Lung (tissue), 12 donors: Measurements from ENCODE around the gene PBX3. TPM values are rescaled to one million over a fixed set of nuclear protein-coding genes. Genes with fewer than 3 reads are reported as not detected.

Experiments
- ATAC-seq: fragments of 200-7000 bp; cut with Tn5 transposase; one replicate; pipeline ENCODE4 v1.9.1; 2020; ENCODE audit warnings: moderate number of reproducible peaks; ENCODE audit not compliant: insufficient read depth, low FRiP score
- DNase-seq, 3 donors: peaks; one replicate each; pipeline ENCODE4 v3.0.0-alpha.2; 2013 to 2017
- H3K27ac ChIP-seq, 2 donors: one replicate each; pipeline ENCODE4 v1.5.1; 2013; ENCODE audit warnings: mild to moderate bottlenecking in 2 of 2, moderate library complexity in 2 of 2, control low read depth in 1 of 2, inconsistent platforms in 1 of 2, low read depth in 1 of 2, low read length in 1 of 2
- H3K27me3 ChIP-seq, 3 donors: one replicate each; pipeline ENCODE4 v1.5.1; 2013; ENCODE audit warnings: low read length in 2 of 3; ENCODE audit not compliant: control insufficient read depth in 3 of 3, insufficient read depth in 3 of 3
- H3K36me3 ChIP-seq, 4 donors: one replicate each; pipeline ENCODE4 v1.5.1; 2013; ENCODE audit warnings: low read length in 4 of 4, mild to moderate bottlenecking in 1 of 4, moderate library complexity in 1 of 4; ENCODE audit not compliant: control insufficient read depth in 4 of 4, insufficient read depth in 4 of 4
- H3K4me1 ChIP-seq, 5 donors: one replicate each; pipeline ENCODE4 v1.5.1; 2013; ENCODE audit warnings: low read length in 5 of 5, mild to moderate bottlenecking in 2 of 5, moderate library complexity in 1 of 5; ENCODE audit not compliant: control insufficient read depth in 5 of 5, insufficient read depth in 5 of 5
- H3K4me3 ChIP-seq: one replicate; pipeline ENCODE4 v1.5.1; 2013; ENCODE audit warnings: mild to moderate bottlenecking, control low read depth, moderate library complexity
- H3K9ac ChIP-seq, 2 donors: one replicate each; pipeline ENCODE4 v1.5.1; 2013; ENCODE audit warnings: low read length in 2 of 2, control low read depth in 1 of 2; ENCODE audit not compliant: insufficient read depth in 1 of 2
- H3K9me3 ChIP-seq, 4 donors: one replicate each; pipeline ENCODE4 v1.5.1; 2013; ENCODE audit warnings: low read length in 3 of 4, mild to moderate bottlenecking in 1 of 4, moderate library complexity in 1 of 4; ENCODE audit not compliant: control insufficient read depth in 4 of 4, insufficient read depth in 3 of 4
- WGBS, 2 donors: extraction: QIAGEN DNeasy Blood & Tissue Kit; methylation state at CpG; one replicate each; pipeline ENCODE4 v1.1.7; 2013; 5-methylcytosine and 5-hydroxymethylcytosine counted together
- polyA plus RNA-seq, 2 donors: library from polyadenylated mRNA; stranded (reverse); fragments of 200-250 nt; gene quantifications; one replicate each; pipeline ENCODE4 v1.2.1, GENCODE V29; 2013
- total RNA-seq, 2 donors: library from RNA; depleted of rRNA in 1 of 2; stranded (reverse); fragments of >200 nt in 1 of 2; gene quantifications; one replicate each; pipeline ENCODE4 v1.2.1, GENCODE V29; 2014 to 2021
- TF ChIP-seq, protein P1 (sequence below): IDR thresholded peaks from 2 replicates; pipeline ENCODE4 v1.5.1; 2012; ENCODE audit warnings: mild to moderate bottlenecking; ENCODE audit errors: control extremely low read depth, extremely low read depth
- donor health status: control.
- donor health status: control.
- donor health status: Bipolar disorder and iron deficiency.
- donor health status: healthy.
- donor health status: DM: yes; HTN: yes; CAD: no.

PBX3 gene
- total and polyA plus RNA-seq, 4 donors = 8.6 to 60.4 (median 26.4) TPM

DNA sequence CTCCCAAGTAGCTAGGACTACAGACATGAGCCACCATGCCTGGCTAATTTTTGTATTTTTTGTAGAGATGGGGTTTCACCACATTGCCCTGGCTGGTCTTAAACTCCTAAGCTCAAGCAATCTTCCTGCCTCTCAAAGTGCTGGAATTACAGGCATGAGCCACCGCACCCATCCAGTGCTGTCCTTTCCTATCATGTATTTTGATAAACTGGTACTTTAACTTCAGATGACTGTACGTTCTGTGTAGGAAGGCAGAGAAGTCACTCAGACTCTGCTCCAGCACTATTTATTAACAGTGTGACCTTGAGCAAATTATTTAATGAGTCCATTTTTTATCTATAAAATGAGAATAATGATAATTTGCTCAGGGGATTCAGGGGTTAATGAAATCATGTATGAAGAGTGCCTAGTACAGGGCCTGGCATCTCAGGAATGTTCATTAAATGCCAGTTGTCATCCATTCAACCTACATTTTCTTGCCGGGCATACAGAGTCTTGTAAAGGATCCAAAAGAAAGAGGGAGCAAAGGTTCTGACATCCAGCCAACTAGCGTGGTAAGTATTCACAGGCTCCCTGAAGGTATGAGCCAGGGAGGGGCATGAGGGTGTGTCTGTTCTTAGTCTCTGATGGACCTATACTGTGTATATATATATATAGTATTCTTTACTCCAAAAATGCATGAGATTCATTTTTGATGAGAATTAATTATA, 201.9 kb downstream of the PBX3 start:
- ATAC-seq = no peak
- H3K36me3 ChIP-seq = peaks cover 0 to 3% (median 1%) of the 10 kb centered on the region in 4 donors
- no peak overlapping the region for H3K4me3 ChIP-seq
- no peak overlapping the region for H3K27ac ChIP-seq
- WGBS, 2 donors = 75 to 92% methylated on average over 4 of the region's 4 CpGs
- no peaks in the 10 kb centered on the region for H3K27me3 ChIP-seq
- peaks cover 0 to 15% (median 4%) of the 10 kb centered on the region in 4 donors for H3K9me3 ChIP-seq
- no peak overlapping the region for H3K9ac ChIP-seq
- DNase-seq = no peak
- TF ChIP-seq, protein P1, sequence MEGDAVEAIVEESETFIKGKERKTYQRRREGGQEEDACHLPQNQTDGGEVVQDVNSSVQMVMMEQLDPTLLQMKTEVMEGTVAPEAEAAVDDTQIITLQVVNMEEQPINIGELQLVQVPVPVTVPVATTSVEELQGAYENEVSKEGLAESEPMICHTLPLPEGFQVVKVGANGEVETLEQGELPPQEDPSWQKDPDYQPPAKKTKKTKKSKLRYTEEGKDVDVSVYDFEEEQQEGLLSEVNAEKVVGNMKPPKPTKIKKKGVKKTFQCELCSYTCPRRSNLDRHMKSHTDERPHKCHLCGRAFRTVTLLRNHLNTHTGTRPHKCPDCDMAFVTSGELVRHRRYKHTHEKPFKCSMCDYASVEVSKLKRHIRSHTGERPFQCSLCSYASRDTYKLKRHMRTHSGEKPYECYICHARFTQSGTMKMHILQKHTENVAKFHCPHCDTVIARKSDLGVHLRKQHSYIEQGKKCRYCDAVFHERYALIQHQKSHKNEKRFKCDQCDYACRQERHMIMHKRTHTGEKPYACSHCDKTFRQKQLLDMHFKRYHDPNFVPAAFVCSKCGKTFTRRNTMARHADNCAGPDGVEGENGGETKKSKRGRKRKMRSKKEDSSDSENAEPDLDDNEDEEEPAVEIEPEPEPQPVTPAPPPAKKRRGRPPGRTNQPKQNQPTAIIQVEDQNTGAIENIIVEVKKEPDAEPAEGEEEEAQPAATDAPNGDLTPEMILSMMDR = no peak
- H3K4me1 ChIP-seq = peaks cover 0 to 4% (median 0%) of the 10 kb centered on the region in 5 donors

DNA sequence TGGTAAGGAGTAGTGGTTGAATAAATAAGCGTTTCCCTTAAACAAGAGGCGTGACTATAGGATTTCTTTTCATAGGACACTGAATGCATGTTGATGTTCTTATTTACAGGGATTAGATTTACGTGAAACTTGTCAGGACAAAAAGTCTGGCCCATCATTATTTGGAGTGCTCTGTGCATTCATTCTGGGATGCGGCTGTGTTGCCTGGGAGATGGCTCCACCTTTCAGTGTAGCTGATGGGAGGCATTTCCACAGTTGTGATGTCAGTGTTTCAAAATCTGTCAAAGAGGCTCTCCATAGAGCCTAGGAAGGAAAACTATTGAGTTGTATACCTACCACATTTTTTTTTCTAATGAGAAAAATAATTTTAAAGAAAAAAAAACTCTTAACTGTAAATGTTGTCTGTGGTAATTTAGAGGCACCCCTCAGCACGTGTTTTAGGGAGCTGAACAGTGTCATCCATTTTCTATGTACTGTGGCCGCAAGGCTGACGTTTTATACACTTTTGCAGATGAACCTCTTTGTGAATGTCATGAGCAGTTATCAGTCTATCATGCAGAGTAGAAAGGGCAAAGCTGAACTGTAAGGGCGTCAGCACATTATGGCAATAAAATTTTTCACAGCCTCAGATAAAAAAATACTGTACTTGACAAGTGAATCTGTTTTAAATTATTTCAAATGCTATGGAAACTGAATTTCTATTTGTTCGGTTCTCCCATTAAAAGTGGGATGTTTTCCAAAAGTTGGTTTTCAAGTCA, 202.7 kb downstream of the PBX3 start:
- TF ChIP-seq, protein P1 = no peak
- WGBS, 2 donors = 91 to 94% methylated on average over 9 of the region's 9 CpGs

DNA sequence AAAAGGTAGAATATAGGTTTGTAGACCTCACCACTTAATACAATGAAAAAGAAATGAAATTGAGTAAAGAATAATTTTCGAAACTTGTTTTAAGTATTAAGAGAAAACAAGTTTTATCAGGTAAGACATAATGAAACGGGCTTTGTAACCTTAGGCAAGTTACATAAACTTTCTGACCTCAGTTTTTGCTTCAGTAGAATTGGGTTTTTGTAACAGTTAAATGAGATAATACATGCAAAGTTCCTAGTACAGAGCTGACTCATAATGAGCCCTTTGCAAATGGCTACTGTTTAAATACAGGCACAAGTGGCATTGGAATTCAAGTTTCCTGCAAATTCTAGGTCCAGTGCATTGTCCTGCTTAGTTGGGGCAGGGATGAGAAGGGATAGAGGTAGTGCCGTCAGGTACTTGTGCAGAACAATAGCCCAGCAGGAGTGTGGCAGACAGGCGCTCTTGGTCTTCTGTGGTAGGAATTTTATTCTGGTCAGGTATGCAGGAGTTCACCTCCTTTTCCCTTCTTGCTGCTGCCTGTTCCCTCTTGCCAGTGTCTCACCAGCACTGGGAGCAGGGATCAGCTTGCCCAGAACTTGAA, 203.8 kb downstream of the PBX3 start:
- TF ChIP-seq, protein P1 = no peak
- ATAC-seq = no peak

More for the DNA sequence above, 202.7 kb downstream of the PBX3 start:
- Histone ChIP-seq H3K9me3 (peaks cover 0 to 15% (median 4%) of the 10 kb centered on the region in 4 donors), H3K4me3 (no peak overlapping the region), H3K27ac (no peak overlapping the region), H3K9ac (no peak overlapping the region), H3K4me1 (peaks cover 0 to 4% (median 0%) of the 10 kb centered on the region in 5 donors), H3K36me3 (peaks cover 0 to 3% (median 1%) of the 10 kb centered on the region in 4 donors), H3K27me3 (no peaks in the 10 kb centered on the region)
- no peak for ATAC-seq
- no peak for DNase-seq

More for the DNA sequence above, 203.8 kb downstream of the PBX3 start:
- H3K36me3 ChIP-seq = peaks cover 0 to under 1% (median 0%) of the 10 kb centered on the region in 4 donors
- H3K27me3 ChIP-seq = no peaks in the 10 kb centered on the region
- WGBS, 2 donors = 93 to 96% methylated on average over 4 of the region's 4 CpGs
- no peak overlapping the region for H3K4me3 ChIP-seq
- H3K4me1 ChIP-seq = peaks cover 0 to 4% (median 0%) of the 10 kb centered on the region in 5 donors
- no peak overlapping the region for H3K9ac ChIP-seq
- H3K9me3 ChIP-seq = peaks cover 0 to 7% (median 2%) of the 10 kb centered on the region in 4 donors
- DNase-seq = no peak
- no peak overlapping the region for H3K27ac ChIP-seq
